HepG2 (cell line): Measurements from ENCODE around the gene CCDC34. TPM values are rescaled to one million over a fixed set of nuclear protein-coding genes. Genes with fewer than 3 reads are reported as not detected.
A peak's percentile ranks its signal among the peaks of the same experiment; 100 is the strongest.

Experiments used
- CAMTA2 ChIP-seq: sonication (generic); formaldehyde crosslinking; IDR thresholded peaks from 2 replicates; pipeline ENCODE4 v1.4.0; 2020; ENCODE audit warnings: mild to moderate bottlenecking, missing genetic modification reagents, borderline replicate concordance
- KDM2A ChIP-seq: sonication (generic); formaldehyde crosslinking; IDR thresholded peaks from 2 replicates; pipeline ENCODE4 v1.4.0; 2020; ENCODE audit warnings: low read depth, missing genetic modification reagents, borderline replicate concordance
- MYPOP ChIP-seq: sonication (generic); formaldehyde crosslinking; IDR thresholded peaks from 2 replicates; pipeline ENCODE4 v1.8.1; 2023; ENCODE audit warnings: mild to moderate bottlenecking, moderate library complexity, missing genetic modification reagents
- NCOR1 ChIP-seq: fragments of 200-600 bp; sonication (generic); IDR thresholded peaks from 2 replicates; pipeline ENCODE4 v1.7.0; 2017; ENCODE audit warnings: antibody characterized with exemption, low read length, borderline replicate concordance
- NFE2L1 ChIP-seq: sonication (generic); formaldehyde crosslinking; IDR thresholded peaks from 2 replicates; pipeline ENCODE4 v1.4.0; 2020; ENCODE audit warnings: missing genetic modification reagents, mild to moderate bottlenecking, borderline replicate concordance
- PITX1 ChIP-seq: sonication (generic); formaldehyde crosslinking; IDR thresholded peaks from 2 replicates; pipeline ENCODE4 v1.5.1; 2020; ENCODE audit warnings: mild to moderate bottlenecking, missing genetic modification reagents
- RORA ChIP-seq: sonication (generic); formaldehyde crosslinking; IDR thresholded peaks from 2 replicates; pipeline ENCODE4 v1.5.0; 2020; ENCODE audit warnings: mild to moderate bottlenecking, missing genetic modification reagents, moderate library complexity
- SOX6 ChIP-seq, 2 experiments: fragments of 450-650 bp in 1 of 2; sonication (generic) in 1 of 2; formaldehyde crosslinking in 1 of 2; IDR thresholded peaks; 2 replicates each; pipeline versions ENCODE4 v1.4.0 to v1.6.1; 2017 to 2020; ENCODE audit warnings: antibody characterized with exemption in 1 of 2, mild to moderate bottlenecking in 1 of 2, missing genetic modification reagents in 1 of 2
- SUZ12 ChIP-seq: fragments of 150-350 bp; IDR thresholded peaks from 2 replicates; pipeline ENCODE4 v1.6.1; 2014; ENCODE audit warnings: low read depth, low read length
- THAP7 ChIP-seq: sonication (generic); formaldehyde crosslinking; IDR thresholded peaks from 2 replicates; pipeline ENCODE4 v1.8.1; 2023; ENCODE audit warnings: mild to moderate bottlenecking, missing genetic modification reagents
- ZBTB25 ChIP-seq: IDR thresholded peaks from 2 replicates; pipeline ENCODE4 v1.6.1; 2018; ENCODE audit warnings: missing genetic modification reagents
- ZBTB37 ChIP-seq: sonication (generic); formaldehyde crosslinking; IDR thresholded peaks from 2 replicates; pipeline ENCODE4 v1.4.0; 2020; ENCODE audit warnings: mild to moderate bottlenecking, missing genetic modification reagents
- ZNF18 ChIP-seq: sonication (generic); formaldehyde crosslinking; IDR thresholded peaks from 2 replicates; pipeline ENCODE4 v1.8.0; 2022; ENCODE audit warnings: mild to moderate bottlenecking, missing genetic modification reagents; ENCODE audit not compliant: insufficient replicate concordance
- ZNF30 ChIP-seq: sonication (generic); formaldehyde crosslinking; IDR thresholded peaks from 2 replicates; pipeline ENCODE4 v1.5.0; 2020; ENCODE audit warnings: mild to moderate bottlenecking, missing genetic modification reagents
- ZNF326 ChIP-seq: sonication (generic); formaldehyde crosslinking; IDR thresholded peaks from 2 replicates; pipeline ENCODE4 v1.4.0; 2020; ENCODE audit warnings: missing genetic modification reagents, borderline replicate concordance
- ZNF335 ChIP-seq: sonication (generic); formaldehyde crosslinking; IDR thresholded peaks from 2 replicates; pipeline ENCODE4 v1.4.0; 2020; ENCODE audit warnings: missing genetic modification reagents
- ZNF468 ChIP-seq: sonication (generic); formaldehyde crosslinking; IDR thresholded peaks from 2 replicates; pipeline ENCODE4 v1.8.0; 2022; ENCODE audit warnings: mild to moderate bottlenecking, moderate library complexity, missing genetic modification reagents
- ZNF546 ChIP-seq: sonication (generic); formaldehyde crosslinking; conservative IDR thresholded peaks from 2 replicates; pipeline ENCODE4 v1.8.1; 2023; ENCODE audit warnings: mild to moderate bottlenecking, missing genetic modification reagents
- ZNF557 ChIP-seq: sonication (generic); formaldehyde crosslinking; IDR thresholded peaks from 2 replicates; pipeline ENCODE4 v1.4.0; 2020; ENCODE audit warnings: missing genetic modification reagents
- ZNF564 ChIP-seq: sonication (generic); formaldehyde crosslinking; IDR thresholded peaks from 2 replicates; pipeline ENCODE4 v1.8.1; 2023; ENCODE audit warnings: mild to moderate bottlenecking, missing genetic modification reagents
- ZNF780A ChIP-seq: sonication (generic); formaldehyde crosslinking; IDR thresholded peaks from 2 replicates; pipeline ENCODE4 v1.8.0; 2022; ENCODE audit warnings: mild to moderate bottlenecking, missing genetic modification reagents, moderate library complexity
- polyA plus RNA-seq, 8 experiments: library from polyadenylated mRNA; depleted of rRNA in 3 of 8; stranded (reverse) in 7 of 8; unstranded in 1 of 8; fragments of >200 nt; fragmentation: Illumina TruSeq in 4 of 8; extraction: Trizol in 4 of 8; gene quantifications; 2 replicates each; pipeline versions ENCODE4 v1.2.1 to v1.2.3, GENCODE V29; 2011 to 2016; ENCODE audit warnings: low read depth in 4 of 8, missing spikeins in 1 of 8, mixed read lengths in 1 of 8; ENCODE audit not compliant: insufficient read depth in 1 of 8
- total RNA-seq, 5 experiments: library from RNA; depleted of rRNA; stranded (reverse); fragments of >200 nt; fragmentation: Illumina TruSeq; extraction: Trizol; gene quantifications; 2 replicates each; pipeline ENCODE4 v1.2.3, GENCODE V29; 2016; ENCODE audit warnings: low read depth in 1 of 5

CCDC34 gene
- total and polyA plus RNA-seq, 2 of the 13 experiments (the other 11 are each of a cell fraction or from before 2014, with no cell fraction given), result 7.6 to 34.3 TPM

GRCh38 chr11:27395556-27396258 is 32.7 kb upstream of the CCDC34 start (continued):
- TF ChIP-seq THAP7, result no peak
- TF ChIP-seq ZNF335 (CRISPR knock-in tag), result no peak
- TF ChIP-seq ZNF30 (CRISPR knock-in tag), result no peak
- TF ChIP-seq NFE2L1 (CRISPR knock-in tag), result no peak
- no peak for TF ChIP-seq PITX1 (CRISPR knock-in tag)
- no peak for TF ChIP-seq CAMTA2 (CRISPR knock-in tag)
- TF ChIP-seq ZNF557 (CRISPR knock-in tag), result no peak
- TF ChIP-seq KDM2A (CRISPR knock-in tag), result no peak
- TF ChIP-seq NCOR1, result peak; percentile 56; the same call in 1 of the 2 replicates
- no peak for TF ChIP-seq SUZ12
- no peak for TF ChIP-seq ZNF326
- no peak for TF ChIP-seq MYPOP (CRISPR knock-in tag)
- no peak for TF ChIP-seq ZNF546 (CRISPR knock-in tag)
- TF ChIP-seq ZNF564, result no peak
- no peak for TF ChIP-seq ZBTB37
- TF ChIP-seq ZNF18 (CRISPR knock-in tag), result no peak
- no peak for TF ChIP-seq ZBTB25 (CRISPR knock-in tag)
- TF ChIP-seq SOX6 (IDR thresholded peaks at IDR 0.05), result no peak
- peak; percentile 78 for TF ChIP-seq SOX6 (CRISPR knock-in tag; IDR thresholded peaks at IDR 0.05)
- no peak for TF ChIP-seq ZNF780A (CRISPR knock-in tag)
- no peak for TF ChIP-seq ZNF468
- no peak for TF ChIP-seq RORA
